Peyer's patch (tissue), 4 donors: Measurements from ENCODE around the gene PDIK1L.

ENCODE experiments used
- CTCF ChIP-seq, 6 experiments: fragments of 450-650 bp in 4 of 6; fragments of 200-600 bp in 2 of 6; sonication (generic) in 1 of 6; IDR thresholded peaks; one replicate each; pipeline ENCODE4 v1.5.1; 2017 to 2019; ENCODE audit warnings: antibody characterized with exemption in 6 of 6, mild to moderate bottlenecking in 3 of 6, moderate library complexity in 1 of 6
- POLR2A ChIP-seq, 2 donors: fragments of 450-650 bp; IDR thresholded peaks; one replicate each; pipeline ENCODE4 v1.5.1; 2017; ENCODE audit warnings: antibody characterized with exemption in 2 of 2, mild to moderate bottlenecking in 2 of 2, moderate library complexity in 2 of 2

DNA sequence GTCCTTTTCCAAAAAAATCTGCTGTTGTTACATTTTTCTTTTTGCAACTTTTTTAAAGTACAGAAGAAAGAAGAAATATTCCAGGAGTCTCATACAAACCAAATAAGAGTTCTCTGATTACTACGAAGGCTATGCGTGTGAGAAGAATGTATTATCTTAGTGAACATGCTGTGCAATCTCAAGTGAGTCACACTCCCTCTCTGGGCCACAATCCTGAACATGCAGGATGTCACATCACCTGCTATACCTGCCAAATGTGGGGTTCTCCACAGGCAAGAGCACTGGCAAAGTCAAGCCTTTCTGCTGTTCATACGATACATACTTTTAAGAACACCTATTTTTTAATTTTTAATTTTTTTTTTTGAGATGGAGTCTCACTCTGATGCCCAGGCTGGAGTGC, 22.5 kb upstream of the PDIK1L start:
- no peak for TF ChIP-seq CTCF (IDR thresholded peaks at IDR 0.05)
- no peak for TF ChIP-seq POLR2A (IDR thresholded peaks at IDR 0.05)
